ENCODE results near the gene FAM43A. TPM values are rescaled to one million over a fixed set of nuclear protein-coding genes. Genes with fewer than 3 reads are reported as not detected.
A peak's percentile ranks its signal among the peaks of the same experiment; 100 is the strongest.

The FAM43A gene
- total and polyA plus RNA-seq, 10 of the 15 experiments (the other 5 are each of a cell fraction or from before 2014, with no cell fraction given): 0.27 to 5.0 (median 1.1) TPM

DNA sequence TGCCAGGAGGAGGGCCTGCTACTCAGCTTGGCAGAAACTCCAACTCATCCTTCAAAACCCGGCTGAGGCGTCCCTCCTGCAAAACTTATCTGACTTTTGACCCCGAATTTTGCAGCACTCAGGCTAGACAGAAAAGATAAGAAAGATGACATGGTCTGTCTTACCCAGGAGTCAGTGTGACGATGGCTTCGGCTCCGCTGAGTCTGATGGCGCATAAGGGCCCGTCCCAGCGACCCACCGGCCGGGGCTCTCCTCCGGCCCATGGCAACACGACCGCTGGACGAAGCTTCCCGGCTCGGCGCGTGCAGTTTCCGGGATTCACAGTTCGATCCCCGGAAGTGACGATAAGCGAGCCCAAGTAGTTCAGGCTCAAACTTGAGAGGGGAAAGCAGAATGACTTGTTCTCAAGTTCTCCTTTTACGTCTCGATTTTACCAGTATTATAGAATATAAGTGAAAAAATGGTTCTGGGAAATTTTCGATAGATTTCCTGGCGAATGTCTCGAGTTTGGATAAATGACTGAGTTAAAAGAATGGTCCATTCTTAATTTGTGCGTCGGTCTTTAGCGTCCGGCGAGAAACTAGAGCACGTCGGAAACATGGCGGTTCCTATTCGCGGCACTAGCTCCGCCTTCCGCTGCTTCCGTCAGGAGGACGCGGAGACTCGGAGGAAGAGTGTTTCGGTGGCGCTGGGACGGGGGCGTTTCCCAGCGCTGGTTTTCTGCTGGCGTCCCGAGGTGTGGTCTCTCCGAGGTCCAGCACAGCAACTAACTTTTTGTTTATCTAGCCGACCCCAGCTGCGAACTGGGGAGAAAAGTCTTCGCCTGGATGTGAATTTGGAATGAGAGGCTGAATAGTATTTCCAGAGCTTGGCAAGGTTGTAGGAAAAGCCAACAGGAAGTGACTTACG, 13.5 kb upstream of the FAM43A start, which contains the start of gene LSG1 (continued):
- TF ChIP-seq, protein P1, sequence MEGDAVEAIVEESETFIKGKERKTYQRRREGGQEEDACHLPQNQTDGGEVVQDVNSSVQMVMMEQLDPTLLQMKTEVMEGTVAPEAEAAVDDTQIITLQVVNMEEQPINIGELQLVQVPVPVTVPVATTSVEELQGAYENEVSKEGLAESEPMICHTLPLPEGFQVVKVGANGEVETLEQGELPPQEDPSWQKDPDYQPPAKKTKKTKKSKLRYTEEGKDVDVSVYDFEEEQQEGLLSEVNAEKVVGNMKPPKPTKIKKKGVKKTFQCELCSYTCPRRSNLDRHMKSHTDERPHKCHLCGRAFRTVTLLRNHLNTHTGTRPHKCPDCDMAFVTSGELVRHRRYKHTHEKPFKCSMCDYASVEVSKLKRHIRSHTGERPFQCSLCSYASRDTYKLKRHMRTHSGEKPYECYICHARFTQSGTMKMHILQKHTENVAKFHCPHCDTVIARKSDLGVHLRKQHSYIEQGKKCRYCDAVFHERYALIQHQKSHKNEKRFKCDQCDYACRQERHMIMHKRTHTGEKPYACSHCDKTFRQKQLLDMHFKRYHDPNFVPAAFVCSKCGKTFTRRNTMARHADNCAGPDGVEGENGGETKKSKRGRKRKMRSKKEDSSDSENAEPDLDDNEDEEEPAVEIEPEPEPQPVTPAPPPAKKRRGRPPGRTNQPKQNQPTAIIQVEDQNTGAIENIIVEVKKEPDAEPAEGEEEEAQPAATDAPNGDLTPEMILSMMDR (IDR thresholded peaks at IDR 0.05 in 2 of 3, conservative IDR thresholded peaks at IDR 0.05 in 1 of 3; ENCODE audit: control insufficient read depth in 2 of 3, extremely low read depth in 1 of 3, insufficient read depth in 1 of 3, low read depth in 3 of 3, low read length in 3 of 3): no peak
- TF ChIP-seq, protein P2, sequence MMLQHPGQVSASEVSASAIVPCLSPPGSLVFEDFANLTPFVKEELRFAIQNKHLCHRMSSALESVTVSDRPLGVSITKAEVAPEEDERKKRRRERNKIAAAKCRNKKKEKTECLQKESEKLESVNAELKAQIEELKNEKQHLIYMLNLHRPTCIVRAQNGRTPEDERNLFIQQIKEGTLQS (IDR thresholded peaks at IDR 0.05; ENCODE audit: borderline replicate concordance, extremely low read depth, low read depth, low read length): no peak
- peak; percentile 98 for TF ChIP-seq KLF5 (IDR thresholded peaks at IDR 0.05; ENCODE audit: partially characterized antibody)
- TF ChIP-seq NFYA (IDR thresholded peaks at IDR 0.05; ENCODE audit: borderline replicate concordance, low read depth, low read length): no peak
- TF ChIP-seq NBN (IDR thresholded peaks at IDR 0.05): peak; percentile 98
- no peak for TF ChIP-seq ZNF217 (IDR thresholded peaks at IDR 0.05)
- TF ChIP-seq ZNF207 (IDR thresholded peaks at IDR 0.05; ENCODE audit: borderline replicate concordance): peak; percentile 96
- TF ChIP-seq TAF1 (IDR thresholded peaks at IDR 0.05; ENCODE audit: borderline replicate concordance, low read depth, low read length): peak; percentile 49; the same call in 1 of the 2 replicates
- peak; percentile 98 for TF ChIP-seq YY1 (IDR thresholded peaks at IDR 0.05; ENCODE audit: low read depth, low read length)
- TF ChIP-seq, protein P3, sequence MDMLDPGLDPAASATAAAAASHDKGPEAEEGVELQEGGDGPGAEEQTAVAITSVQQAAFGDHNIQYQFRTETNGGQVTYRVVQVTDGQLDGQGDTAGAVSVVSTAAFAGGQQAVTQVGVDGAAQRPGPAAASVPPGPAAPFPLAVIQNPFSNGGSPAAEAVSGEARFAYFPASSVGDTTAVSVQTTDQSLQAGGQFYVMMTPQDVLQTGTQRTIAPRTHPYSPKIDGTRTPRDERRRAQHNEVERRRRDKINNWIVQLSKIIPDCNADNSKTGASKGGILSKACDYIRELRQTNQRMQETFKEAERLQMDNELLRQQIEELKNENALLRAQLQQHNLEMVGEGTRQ (IDR thresholded peaks at IDR 0.05; ENCODE audit: borderline replicate concordance, low read depth, low read length): no peak
- TF ChIP-seq ETV6 (conservative IDR thresholded peaks at IDR 0.05 in 1 of 2, IDR thresholded peaks at IDR 0.05 in 1 of 2; ENCODE audit: borderline replicate concordance in 1 of 2, low read depth in 1 of 2): peak in 1 of 2 experiments; percentile 55; a peak in 1 of 4 replicates
- TF ChIP-seq CHD1 (IDR thresholded peaks at IDR 0.05; ENCODE audit: low read depth, low read length): peak; percentile 97
- TF ChIP-seq CREB1 (IDR thresholded peaks at IDR 0.05; ENCODE audit: low read depth): peak; percentile 92
- no peak for TF ChIP-seq ZBED1 (IDR thresholded peaks at IDR 0.05; ENCODE audit: borderline replicate concordance)
- 0 out of 2 replicates have a peak, but pooled peaks have one; percentile 70 for TF ChIP-seq POLR2AphosphoS2 (IDR thresholded peaks at IDR 0.05; ENCODE audit: low read depth, low read length)
- TF ChIP-seq PAX8 (IDR thresholded peaks at IDR 0.05): no peak
- TF ChIP-seq ATF7 (IDR thresholded peaks at IDR 0.05; ENCODE audit: low read depth): peak; percentile 99
- TF ChIP-seq HCFC1 (IDR thresholded peaks at IDR 0.05; ENCODE audit: low read length): peak; percentile 84
- TF ChIP-seq GATAD2B (conservative IDR thresholded peaks at IDR 0.05; ENCODE audit: low read depth): peak; percentile 67; the same call in 1 of the 2 replicates
- TF ChIP-seq CREM (IDR thresholded peaks at IDR 0.05; ENCODE audit: low read depth): peak; percentile 94
- TF ChIP-seq SREBF1 (IDR thresholded peaks at IDR 0.05; ENCODE audit: low read length): peak; percentile 95
- TF ChIP-seq, protein P4, sequence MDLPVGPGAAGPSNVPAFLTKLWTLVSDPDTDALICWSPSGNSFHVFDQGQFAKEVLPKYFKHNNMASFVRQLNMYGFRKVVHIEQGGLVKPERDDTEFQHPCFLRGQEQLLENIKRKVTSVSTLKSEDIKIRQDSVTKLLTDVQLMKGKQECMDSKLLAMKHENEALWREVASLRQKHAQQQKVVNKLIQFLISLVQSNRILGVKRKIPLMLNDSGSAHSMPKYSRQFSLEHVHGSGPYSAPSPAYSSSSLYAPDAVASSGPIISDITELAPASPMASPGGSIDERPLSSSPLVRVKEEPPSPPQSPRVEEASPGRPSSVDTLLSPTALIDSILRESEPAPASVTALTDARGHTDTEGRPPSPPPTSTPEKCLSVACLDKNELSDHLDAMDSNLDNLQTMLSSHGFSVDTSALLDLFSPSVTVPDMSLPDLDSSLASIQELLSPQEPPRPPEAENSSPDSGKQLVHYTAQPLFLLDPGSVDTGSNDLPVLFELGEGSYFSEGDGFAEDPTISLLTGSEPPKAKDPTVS (IDR thresholded peaks at IDR 0.05; ENCODE audit: low read depth, low read length): no peak; the same call in 1 of the 2 replicates
- peak; percentile 49; the same call in 1 of the 2 replicates for TF ChIP-seq FOXM1 (IDR thresholded peaks at IDR 0.05; ENCODE audit: low read depth, low read length)
- TF ChIP-seq BHLHE40 (IDR thresholded peaks at IDR 0.05; ENCODE audit: borderline replicate concordance in 1 of 2, low read depth in 2 of 2, low read length in 1 of 2): peak; percentile 95 to 96
- no peak for TF ChIP-seq YBX1 (IDR thresholded peaks at IDR 0.05)
- peak; percentile 30; the same call in 1 of the 2 replicates for TF ChIP-seq CBFB (IDR thresholded peaks at IDR 0.05; ENCODE audit: low read depth)

Measured in GM12878 (cell line).